Measurements from ENCODE around the gene DMAC1. TPM values are rescaled to one million over a fixed set of nuclear protein-coding genes. Genes with fewer than 3 reads are reported as not detected.

Gene DMAC1
- total RNA-seq, 1 experiment from 2014 or later = 72.7 TPM

GRCh38 chr9:7841831-7842230 lies 42.3 kb upstream of the DMAC1 start:
- H3T11ph ChIP-seq (ENCODE audit: low read length) = no peak overlapping the region

More at GRCh38 chr9:7841831-7842230, 42.3 kb upstream of the DMAC1 start:
- no peak overlapping the region for H2AFZ ChIP-seq (ENCODE audit: low read length)
- no peak for TF ChIP-seq CTCF (conservative IDR thresholded peaks at IDR 0.05)
- H3K23ac ChIP-seq (ENCODE audit: insufficient read length, low read depth, low read length) = no peak overlapping the region
- H3K9ac ChIP-seq (ENCODE audit: extremely low read depth, insufficient read length, low read length) = no peak overlapping the region
- H3K23me2 ChIP-seq (ENCODE audit: insufficient read length, low read depth, low read length, poor library complexity, severe bottlenecking) = no peaks in the 10 kb centered on the region
- no peaks in the 10 kb centered on the region for H3K27me3 ChIP-seq (ENCODE audit: insufficient read depth, low read length)
- H3K4me2 ChIP-seq (ENCODE audit: insufficient read depth, insufficient read length, low read length) = no peak overlapping the region
- H2BK20ac ChIP-seq (ENCODE audit: low read depth, low read length, poor library complexity, severe bottlenecking) = no peak overlapping the region
- no peak overlapping the region for H4K8ac ChIP-seq (replicated peaks; ENCODE audit: insufficient read length, low read depth, low read length)
- no peak overlapping the region for H2BK5ac ChIP-seq (ENCODE audit: insufficient read length, low read length)
- no peak overlapping the region for H2BK12ac ChIP-seq (ENCODE audit: insufficient read length, low read depth, low read length)
- H3K79me2 ChIP-seq (ENCODE audit: insufficient read depth, low read length) = no peaks in the 10 kb centered on the region
- no peak overlapping the region for H4K91ac ChIP-seq (ENCODE audit: insufficient read length, low read depth, low read length)
- DNase-seq = no peak
- no peaks in the 10 kb centered on the region for H3K4me1 ChIP-seq (ENCODE audit: insufficient read depth, low read length)
- no peak overlapping the region for H2BK120ac ChIP-seq (ENCODE audit: low read depth, low read length, poor library complexity, severe bottlenecking)
- Mint-ChIP-seq H3K27me3 (ENCODE audit: low read depth) (no peaks in the 10 kb centered on the region), H3K4me1 (0 out of 4 replicates have a peak, but pooled peaks cover 0 to 7% of the 10 kb centered on the region in 2 experiments), H3K4me3 (no peak overlapping the region), H3K36me3 (ENCODE audit: insufficient read depth in 1 of 3, low read depth in 3 of 3) (no peaks in the 10 kb centered on the region), H3K27ac (no peak overlapping the region), H3K9me3 (no peaks in the 10 kb centered on the region)
- no peaks in the 10 kb centered on the region for H4K20me1 ChIP-seq (ENCODE audit: control insufficient read depth, insufficient read depth, insufficient read length)
- H3K79me1 ChIP-seq (ENCODE audit: insufficient read depth, low read depth, low read length, poor library complexity, severe bottlenecking) = no peaks in the 10 kb centered on the region
- H3K9me3 ChIP-seq (ENCODE audit: control insufficient read depth, low read depth, low read length) = no peaks in the 10 kb centered on the region
- H3K27ac ChIP-seq (ENCODE audit: insufficient read length, low read depth, low read length) = no peak overlapping the region
- H2AK5ac ChIP-seq (ENCODE audit: insufficient read length, low read length) = no peak overlapping the region
- H3K56ac ChIP-seq (ENCODE audit: insufficient read length, low read depth, low read length) = no peak overlapping the region
- no peak overlapping the region for H3K14ac ChIP-seq (ENCODE audit: insufficient read depth, low read length)
- H3K18ac ChIP-seq (ENCODE audit: insufficient read length, low read depth, low read length) = no peak overlapping the region
- H4K5ac ChIP-seq (ENCODE audit: insufficient read length, low read depth, low read length) = no peak overlapping the region
- no CpG with 5 or more reads among the region's 1 CpG for WGBS (ENCODE audit: extremely low coverage, insufficient read length, low lambda C conversion rate)
- no peak overlapping the region for H3K4ac ChIP-seq (ENCODE audit: low read depth, low read length)
- no peak overlapping the region for H2BK15ac ChIP-seq (ENCODE audit: low read depth, low read length)

Data from H9 (cell line).